HEK293 (cell line): Measurements from ENCODE around the gene FOXD4L3.
"Not testable (repeated sequence)": the region's sequence is repeated elsewhere in the genome, so short reads cannot be mapped to it uniquely, and the experiment has no call there.

Experiments
- HOXC10 ChIP-seq: sonication (generic); formaldehyde crosslinking; IDR thresholded peaks from 2 replicates; pipeline ENCODE4 v1.8.1; 2023; ENCODE audit warnings: mild to moderate bottlenecking, missing genetic modification reagents
- ZNF146 ChIP-seq: fragments of 450-650 bp; formaldehyde crosslinking; IDR thresholded peaks from 2 replicates; pipeline ENCODE4 v1.5.1; 2016; ENCODE audit warnings: missing biosample characterization, missing genetic modification characterization

DNA sequence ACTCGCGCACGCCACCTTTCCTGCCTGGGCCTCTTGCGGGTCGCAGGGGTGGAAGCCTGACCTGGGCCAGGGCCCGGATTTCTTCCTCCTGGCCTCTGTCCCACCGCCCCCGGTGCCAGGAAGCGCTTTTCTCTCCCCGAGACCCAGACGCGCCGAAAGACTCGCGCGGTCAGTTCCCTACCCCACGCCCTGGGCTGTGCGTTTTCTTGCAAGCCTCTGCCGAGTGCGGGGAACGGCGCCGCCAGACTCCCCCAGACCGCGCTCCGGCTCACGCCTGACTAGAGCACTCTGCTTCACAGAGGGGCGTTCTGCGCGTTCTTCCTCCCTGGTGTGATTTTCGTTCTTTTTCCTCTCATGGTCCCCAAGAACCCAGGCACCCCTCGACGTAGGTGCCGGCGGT is 4.5 kb downstream of the FOXD4L3 start:
- TF ChIP-seq HOXC10, ZNF146: not testable (repeated sequence)
